CD8-positive, alpha-beta memory T cell (primary cell): Measurements from ENCODE around the gene IMPACT. TPM values are rescaled to one million over a fixed set of nuclear protein-coding genes. Genes with fewer than 3 reads are reported as not detected.

Experiments
- CTCF ChIA-PET: fragments of 350-600 bp; sonication (Branson Sonifier 250); formaldehyde crosslinking; loops from one replicate; lab custom pipeline; 2021; ENCODE audit warnings: antibody characterized with exemption; lab: Charles Lee
- POLR2A ChIA-PET: fragments of 350-600 bp; sonication (Branson Sonifier 250); formaldehyde crosslinking; loops from one replicate; lab custom pipeline; 2021; ENCODE audit warnings: antibody characterized with exemption; lab: Charles Lee
- DNase-seq, 5 donors: peaks; one replicate each; pipeline versions ENCODE4 v3.0.0 to v3.0.0-alpha.2; 2020 to 2022; ENCODE audit warnings: mixed read lengths in 1 of 5
- H3K27ac ChIP-seq: one replicate; pipeline ENCODE4 v1.7.0; 2013; ENCODE audit warnings: low read depth, mild to moderate bottlenecking, low read length, moderate library complexity
- H3K27me3 ChIP-seq: 2 replicates; pipeline ENCODE4 v1.7.0; 2013; ENCODE audit warnings: low read length, mild to moderate bottlenecking; ENCODE audit not compliant: insufficient read depth, poor library complexity, severe bottlenecking
- H3K36me3 ChIP-seq: 2 replicates; pipeline ENCODE4 v1.7.0; 2013; ENCODE audit warnings: mild to moderate bottlenecking, low read length, moderate library complexity; ENCODE audit not compliant: insufficient read depth
- H3K4me1 ChIP-seq: 2 replicates; pipeline ENCODE4 v1.7.0; 2013; ENCODE audit warnings: mild to moderate bottlenecking, low read length, moderate library complexity; ENCODE audit not compliant: insufficient read depth
- H3K4me3 ChIP-seq: 2 replicates; pipeline ENCODE4 v1.7.0; 2013; ENCODE audit warnings: mild to moderate bottlenecking, low read length
- H3K9me3 ChIP-seq: 2 replicates; pipeline ENCODE4 v1.7.0; 2013; ENCODE audit warnings: mild to moderate bottlenecking, low read length
- H3K27ac Mint-ChIP-seq, 8 donors: one replicate each; pipeline ENCODE4 v1.8.0; 2020 to 2021; ENCODE audit warnings: mixed read lengths in 8 of 8, mild to moderate bottlenecking in 6 of 8, inconsistent platforms in 3 of 8, moderate library complexity in 3 of 8
- H3K27me3 Mint-ChIP-seq, 2 donors: one replicate each; pipeline ENCODE4 v1.8.0; 2020 to 2021; ENCODE audit warnings: mixed read lengths in 2 of 2, mild to moderate bottlenecking in 1 of 2, moderate library complexity in 1 of 2
- H3K36me3 Mint-ChIP-seq, 3 donors: one replicate each; pipeline ENCODE4 v1.8.0; 2020 to 2021; ENCODE audit warnings: mixed read lengths in 3 of 3, inconsistent platforms in 1 of 3, mild to moderate bottlenecking in 1 of 3
- H3K4me1 Mint-ChIP-seq, 3 donors: one replicate each; pipeline ENCODE4 v1.8.0; 2020 to 2021; ENCODE audit warnings: mixed read lengths in 3 of 3, inconsistent platforms in 1 of 3, mild to moderate bottlenecking in 1 of 3
- H3K4me3 Mint-ChIP-seq, 7 donors: one replicate each; pipeline ENCODE4 v1.8.0; 2020 to 2021; ENCODE audit warnings: mixed read lengths in 7 of 7, mild to moderate bottlenecking in 6 of 7, moderate library complexity in 4 of 7, inconsistent platforms in 2 of 7
- H3K9me3 Mint-ChIP-seq, 5 donors: one replicate each; pipeline ENCODE4 v1.8.0; 2020 to 2022; ENCODE audit warnings: mixed read lengths in 5 of 5, mild to moderate bottlenecking in 3 of 5, moderate library complexity in 2 of 5, inconsistent platforms in 1 of 5
- polyA plus RNA-seq: library from polyadenylated mRNA; unstranded; fragments of 300-500 nt; fragmentation: Illumina TruSeq; gene quantifications from one replicate; pipeline ENCODE4 v1.2.3, GENCODE V29; 2021
- total RNA-seq, 2 experiments: library from RNA; stranded (reverse); gene quantifications; one replicate each; pipeline ENCODE4 v1.2.3, GENCODE V29; 2021

Gene IMPACT
- total and polyA plus RNA-seq, 3 experiments from 2014 or later = 9.1 to 11.3 (median 10.6) TPM

GRCh38 chr18:24427484-24427883 is 1.0 kb downstream of the IMPACT start:
- peaks cover 14 to 27% (median 21%) of the 10 kb centered on the region in 3 donors for H3K36me3 Mint-ChIP-seq
- ChIA-PET POLR2A (no interaction called here), CTCF (no interaction called here)
- H3K4me1 ChIP-seq = peaks cover 4% of the 10 kb centered on the region
- H3K4me3 ChIP-seq = no peak overlapping the region
- H3K27me3 ChIP-seq = no peaks in the 10 kb centered on the region
- no peaks in the 10 kb centered on the region for H3K9me3 ChIP-seq
- H3K27me3 Mint-ChIP-seq = peaks cover 3 to 22% of the 10 kb centered on the region in 2 donors
- H3K9me3 Mint-ChIP-seq = peaks cover 0 to 12% (median 8%) of the 10 kb centered on the region in 5 donors
- H3K4me1 Mint-ChIP-seq = peaks cover 18 to 25% (median 22%) of the 10 kb centered on the region in 3 donors
- no peaks in the 10 kb centered on the region for H3K36me3 ChIP-seq
- no peak for DNase-seq
- no peak overlapping the region for H3K27ac ChIP-seq
- H3K4me3 Mint-ChIP-seq = peak overlapping the region; percentile 85 to 94 (median 89)
- peak overlapping the region in 4 of 8 donors; percentile 50 to 90 (median 81) for H3K27ac Mint-ChIP-seq

DNA sequence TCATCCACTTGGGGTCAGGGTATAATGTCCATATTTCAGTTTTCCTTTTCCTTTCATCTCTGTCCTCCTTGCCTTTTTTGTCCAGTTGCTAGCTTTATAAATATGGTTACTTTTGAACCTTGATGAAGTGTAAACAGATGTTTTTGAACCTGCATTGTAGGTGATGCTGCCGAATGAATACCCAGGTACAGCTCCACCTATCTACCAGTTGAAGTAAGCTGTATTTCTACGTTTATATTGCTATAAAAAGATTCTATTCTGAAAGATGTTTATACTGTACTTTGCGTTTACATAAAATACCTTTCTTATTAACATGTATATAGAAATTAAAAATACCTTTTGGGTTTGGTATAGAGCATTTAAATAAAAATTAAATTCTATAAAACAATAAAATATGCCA is 2.2 kb downstream of the IMPACT start:
- Mint-ChIP-seq H3K4me3 (peak overlapping the region in 1 of 7 donors; percentile 78), H3K27ac (no peak overlapping the region), H3K36me3 (peaks cover 14 to 25% (median 24%) of the 10 kb centered on the region in 3 donors), H3K9me3 (peaks cover 0 to 12% (median 8%) of the 10 kb centered on the region in 5 donors), H3K4me1 (peaks cover 18 to 25% (median 22%) of the 10 kb centered on the region in 3 donors), H3K27me3 (peaks cover 0 to 10% of the 10 kb centered on the region in 2 donors)
- Histone ChIP-seq H3K36me3 (peaks cover 5% of the 10 kb centered on the region), H3K27me3 (no peaks in the 10 kb centered on the region), H3K27ac (no peak overlapping the region), H3K4me3 (no peak overlapping the region), H3K4me1 (peaks cover 4% of the 10 kb centered on the region), H3K9me3 (no peaks in the 10 kb centered on the region)
- CTCF ChIA-PET = interaction anchor here (0.7 kb wide), 1 partner anchor 11 kb away, joined by 4 read pairs; no protein-coding TSS in a partner anchor
- POLR2A ChIA-PET = interaction anchor here (0.6 kb wide), 1 partner anchor 1185 kb away, joined by 3 read pairs; no protein-coding TSS in a partner anchor
- no peak for DNase-seq

- H3K27ac ChIP-seq = no peak overlapping the region
- H3K36me3 Mint-ChIP-seq = peaks cover 12 to 25% (median 24%) of the 10 kb centered on the region in 3 donors
- H3K9me3 ChIP-seq = no peaks in the 10 kb centered on the region
- H3K9me3 Mint-ChIP-seq = peaks cover 0 to 12% (median 8%) of the 10 kb centered on the region in 5 donors
- H3K4me1 ChIP-seq = peaks cover 4% of the 10 kb centered on the region
- peaks cover 18 to 25% (median 22%) of the 10 kb centered on the region in 3 donors for H3K4me1 Mint-ChIP-seq
- ChIA-PET CTCF (interaction anchor here (0.7 kb wide), 1 partner anchor 12 kb away, joined by 4 read pairs; no protein-coding TSS in a partner anchor), POLR2A (interaction anchor here (0.6 kb wide), 1 partner anchor 1185 kb away, joined by 3 read pairs; no protein-coding TSS in a partner anchor)
- DNase-seq = no peak
- H3K36me3 ChIP-seq = peaks cover 5% of the 10 kb centered on the region
- H3K27me3 ChIP-seq = no peaks in the 10 kb centered on the region
- peaks cover 0 to 7% of the 10 kb centered on the region in 2 donors for H3K27me3 Mint-ChIP-seq
- H3K27ac Mint-ChIP-seq = no peak overlapping the region
- H3K4me3 Mint-ChIP-seq = no peak overlapping the region
- no peak overlapping the region for H3K4me3 ChIP-seq
Measured at GRCh38 chr18:24429188-24429587, 2.7 kb downstream of the IMPACT start.

DNA sequence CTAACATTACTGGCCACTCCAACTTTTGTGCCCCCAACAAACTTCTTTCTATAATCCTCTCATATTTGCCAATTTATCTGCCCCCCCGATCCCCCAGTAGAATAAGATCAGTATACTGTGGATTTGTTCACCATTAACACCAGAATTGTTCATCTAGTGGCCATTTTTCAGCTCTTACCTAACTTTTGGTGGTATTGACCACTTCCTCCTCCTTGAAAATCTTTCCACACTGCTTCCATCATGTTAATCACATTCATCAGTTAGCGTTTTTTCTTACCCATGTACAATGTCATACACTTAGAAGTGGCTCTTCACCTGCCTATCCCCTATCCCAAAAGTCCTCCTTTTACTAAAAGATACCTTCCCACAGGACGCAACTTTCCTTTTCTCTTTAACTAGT is 6.1 kb downstream of the IMPACT start:
- H3K4me1 Mint-ChIP-seq = peaks cover 6 to 13% (median 6%) of the 10 kb centered on the region in 3 donors
- H3K9me3 Mint-ChIP-seq = no peaks in the 10 kb centered on the region
- Histone ChIP-seq H3K27ac (no peak overlapping the region), H3K27me3 (no peaks in the 10 kb centered on the region), H3K4me3 (no peak overlapping the region), H3K4me1 (no peaks in the 10 kb centered on the region), H3K36me3 (peaks cover 5% of the 10 kb centered on the region), H3K9me3 (no peaks in the 10 kb centered on the region)
- H3K27ac Mint-ChIP-seq = no peak overlapping the region
- ChIA-PET CTCF (interaction anchor here (1.7 kb wide), 1 partner anchor 72 kb away, joined by 4 read pairs; no protein-coding TSS in a partner anchor), POLR2A (no interaction called here)
- peaks cover 18 to 27% (median 20%) of the 10 kb centered on the region in 3 donors for H3K36me3 Mint-ChIP-seq
- DNase-seq = no peak
- H3K27me3 Mint-ChIP-seq = no peaks in the 10 kb centered on the region
- H3K4me3 Mint-ChIP-seq = peak overlapping the region in 1 of 7 donors; percentile 29

DNA sequence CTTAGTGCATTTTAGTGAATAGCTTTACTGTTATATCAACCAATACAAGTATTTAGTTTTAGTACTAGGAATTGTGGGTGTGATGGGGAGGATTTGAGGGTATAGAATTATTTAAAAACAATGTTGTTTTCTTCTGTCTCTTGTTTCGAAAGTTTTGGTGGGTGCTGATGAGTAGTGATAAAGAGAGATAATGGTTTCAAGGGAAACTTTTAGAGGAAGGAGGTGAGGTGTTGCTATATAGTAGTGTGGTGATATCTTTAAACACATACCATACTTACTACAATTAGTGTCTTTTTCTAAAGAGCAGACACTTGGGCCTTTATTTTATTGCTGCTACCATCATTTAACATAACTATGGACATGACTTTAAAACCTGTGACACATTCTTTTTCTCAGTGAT is 10.5 kb downstream of the IMPACT start:
- Histone ChIP-seq H3K27me3 (no peaks in the 10 kb centered on the region), H3K36me3 (peaks cover 5% of the 10 kb centered on the region), H3K4me1 (no peaks in the 10 kb centered on the region), H3K27ac (no peak overlapping the region), H3K9me3 (no peaks in the 10 kb centered on the region), H3K4me3 (no peak overlapping the region)
- Mint-ChIP-seq H3K4me3 (no peak overlapping the region), H3K27ac (peak overlapping the region in 2 of 8 donors; percentile 45 to 62), H3K4me1 (peaks cover 0 to 6% (median 0%) of the 10 kb centered on the region in 3 donors), H3K9me3 (no peaks in the 10 kb centered on the region), H3K27me3 (no peaks in the 10 kb centered on the region), H3K36me3 (peaks cover 37 to 52% (median 40%) of the 10 kb centered on the region in 3 donors)
- no peak for DNase-seq
- ChIA-PET POLR2A (no interaction called here), CTCF (no interaction called here)

DNA sequence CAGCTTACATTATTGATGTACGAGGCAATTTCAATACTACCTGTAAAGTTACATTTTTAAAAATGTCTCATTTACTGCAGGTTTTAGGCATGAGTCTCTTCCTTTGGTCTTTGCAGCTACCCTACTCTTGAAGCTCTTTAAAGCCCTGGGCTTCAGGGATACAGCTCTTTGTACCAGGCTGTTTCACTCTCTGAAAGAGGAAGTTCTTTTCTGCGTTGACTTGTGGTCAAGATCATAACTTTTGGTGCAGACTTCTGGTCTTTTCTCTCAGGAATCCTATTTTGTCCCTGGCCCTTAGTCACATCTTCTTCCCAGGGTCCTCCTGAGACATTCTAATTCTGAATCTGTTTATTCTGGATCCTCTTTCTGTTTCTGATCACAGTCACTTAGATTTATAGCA is 17.4 kb downstream of the IMPACT start:
- Mint-ChIP-seq H3K27me3 (no peaks in the 10 kb centered on the region), H3K36me3 (peaks cover 27 to 79% (median 34%) of the 10 kb centered on the region in 3 donors), H3K27ac (peak overlapping the region in 1 of 8 donors; percentile 47), H3K9me3 (no peaks in the 10 kb centered on the region), H3K4me1 (no peaks in the 10 kb centered on the region), H3K4me3 (no peak overlapping the region)
- Histone ChIP-seq H3K27ac (no peak overlapping the region), H3K4me3 (no peak overlapping the region), H3K4me1 (no peaks in the 10 kb centered on the region), H3K27me3 (no peaks in the 10 kb centered on the region), H3K36me3 (peaks cover 16% of the 10 kb centered on the region), H3K9me3 (no peaks in the 10 kb centered on the region)
- DNase-seq = no peak
- POLR2A ChIA-PET = no interaction called here
- CTCF ChIA-PET = no interaction called here

DNA sequence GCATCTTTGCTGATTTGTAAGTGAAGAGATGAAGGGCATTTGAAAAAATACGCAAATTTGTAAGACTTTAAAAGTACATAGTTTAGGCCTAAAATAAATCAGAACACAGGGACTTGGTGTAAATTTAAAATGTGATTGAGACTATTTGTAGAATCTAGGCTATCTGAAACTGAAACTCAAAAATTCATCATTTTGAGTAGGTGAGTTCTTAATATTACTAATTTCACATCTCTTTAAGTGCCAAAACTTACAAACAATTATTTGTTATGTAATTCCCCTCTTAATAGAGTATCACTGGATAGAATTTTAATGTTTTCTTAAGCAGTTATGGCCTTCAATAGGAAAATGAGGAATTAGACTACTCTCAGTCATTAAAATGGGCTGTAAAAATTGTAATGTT is 20.0 kb downstream of the IMPACT start:
- Histone ChIP-seq H3K36me3 (peaks cover 16% of the 10 kb centered on the region), H3K9me3 (no peaks in the 10 kb centered on the region), H3K4me1 (no peaks in the 10 kb centered on the region), H3K4me3 (no peak overlapping the region), H3K27ac (no peak overlapping the region), H3K27me3 (no peaks in the 10 kb centered on the region)
- Mint-ChIP-seq H3K4me1 (no peaks in the 10 kb centered on the region), H3K9me3 (no peaks in the 10 kb centered on the region), H3K4me3 (no peak overlapping the region), H3K36me3 (peaks cover 18 to 81% (median 36%) of the 10 kb centered on the region in 3 donors), H3K27me3 (no peaks in the 10 kb centered on the region), H3K27ac (no peak overlapping the region)
- no peak for DNase-seq
- ChIA-PET CTCF (interaction anchor here (0.7 to 1.2 kb wide), 3 partner anchors 14 to 46 kb away, joined by 3 to 4 read pairs (median 3); partner anchors contain the start of gene HRH4), POLR2A (no interaction called here)

DNA sequence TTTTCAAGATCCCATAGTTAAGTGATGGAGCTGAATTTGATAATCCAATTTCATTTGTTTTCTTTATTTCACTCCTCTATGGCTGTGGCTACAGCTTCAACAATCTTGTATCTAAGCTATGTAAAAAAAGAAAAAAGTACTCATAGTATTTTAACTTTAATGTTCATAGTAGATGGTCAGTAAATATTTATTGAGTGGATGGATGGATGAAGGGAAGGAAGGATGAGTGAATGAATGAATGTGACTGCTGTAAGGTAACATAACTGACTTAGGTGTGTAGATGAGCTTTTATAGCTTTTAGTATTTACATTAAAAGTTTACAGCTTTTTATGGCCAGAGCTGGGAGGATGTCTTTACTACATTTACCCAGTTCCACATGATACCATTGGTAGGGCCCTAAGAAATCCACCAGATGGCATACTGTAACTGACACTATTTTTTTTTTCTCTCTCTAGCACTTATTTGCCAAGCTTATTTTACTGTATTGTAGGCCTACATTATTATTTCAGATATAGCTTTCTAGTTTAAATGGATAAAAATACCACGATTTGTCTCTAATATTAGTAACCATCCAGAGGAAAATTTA is 20.6 kb downstream of the IMPACT start:
- no peak overlapping the region for H3K4me3 Mint-ChIP-seq
- H3K9me3 ChIP-seq = no peaks in the 10 kb centered on the region
- no peak overlapping the region for H3K4me3 ChIP-seq
- H3K27me3 Mint-ChIP-seq = no peaks in the 10 kb centered on the region
- DNase-seq = no peak
- H3K4me1 Mint-ChIP-seq = no peaks in the 10 kb centered on the region
- peaks cover 14 to 81% (median 34%) of the 10 kb centered on the region in 3 donors for H3K36me3 Mint-ChIP-seq
- H3K36me3 ChIP-seq = peaks cover 16% of the 10 kb centered on the region
- no peak overlapping the region for H3K27ac Mint-ChIP-seq
- no peaks in the 10 kb centered on the region for H3K27me3 ChIP-seq
- CTCF ChIA-PET = interaction anchor here (0.7 to 1.2 kb wide), 3 partner anchors 13 to 45 kb away, joined by 3 to 4 read pairs (median 3); partner anchors contain the start of gene HRH4
- H3K27ac ChIP-seq = no peak overlapping the region
- no peaks in the 10 kb centered on the region for H3K4me1 ChIP-seq
- no peaks in the 10 kb centered on the region for H3K9me3 Mint-ChIP-seq
- POLR2A ChIA-PET = no interaction called here
